NCI-H2081 (cell line): Measurements from ENCODE around the gene LRRC42.

ENCODE experiments used
- DNase-seq, 2 experiments: peaks; one replicate each; lab custom pipeline; 2025; lab: John Stamatoyannopoulos, UW

Gene LRRC42

DNA sequence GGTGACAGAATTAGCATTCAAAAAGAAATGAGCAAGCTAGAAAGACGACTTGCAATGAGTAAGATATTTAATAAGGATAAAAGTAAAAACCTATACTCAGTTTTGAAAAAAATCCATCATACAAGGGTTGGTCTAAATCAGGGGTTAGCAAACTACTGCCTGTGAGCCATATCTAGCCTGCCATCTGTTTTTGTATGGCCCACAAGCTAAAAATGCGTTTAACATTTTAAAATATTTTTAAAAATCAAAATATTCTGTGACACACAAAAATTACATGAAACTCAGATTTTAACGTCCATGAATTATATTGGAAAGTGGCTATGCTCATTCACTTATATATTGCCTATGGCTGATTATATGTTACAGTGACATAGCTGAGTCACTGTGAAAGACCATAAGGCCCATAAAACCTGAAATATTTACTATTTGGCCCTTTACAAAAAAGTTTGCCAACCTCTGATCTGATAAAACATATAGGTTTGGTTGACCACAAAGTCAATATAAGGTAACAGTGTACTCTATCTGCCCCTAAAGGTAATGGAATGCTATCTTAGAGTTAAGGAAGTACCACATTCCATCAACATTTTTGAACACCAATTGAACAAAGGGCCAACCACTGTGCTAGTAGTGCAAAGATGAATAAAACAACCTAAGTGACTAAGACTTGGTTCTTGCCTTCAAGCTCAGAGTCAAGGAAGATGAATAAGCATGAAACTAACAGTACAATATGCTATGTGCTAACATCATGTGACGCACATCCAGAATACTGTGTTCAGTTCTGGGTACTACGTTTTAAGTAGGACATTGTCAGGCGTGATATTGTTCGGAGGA lies 3.8 kb upstream of the LRRC42 start:
- DNase-seq = no peak

DNA sequence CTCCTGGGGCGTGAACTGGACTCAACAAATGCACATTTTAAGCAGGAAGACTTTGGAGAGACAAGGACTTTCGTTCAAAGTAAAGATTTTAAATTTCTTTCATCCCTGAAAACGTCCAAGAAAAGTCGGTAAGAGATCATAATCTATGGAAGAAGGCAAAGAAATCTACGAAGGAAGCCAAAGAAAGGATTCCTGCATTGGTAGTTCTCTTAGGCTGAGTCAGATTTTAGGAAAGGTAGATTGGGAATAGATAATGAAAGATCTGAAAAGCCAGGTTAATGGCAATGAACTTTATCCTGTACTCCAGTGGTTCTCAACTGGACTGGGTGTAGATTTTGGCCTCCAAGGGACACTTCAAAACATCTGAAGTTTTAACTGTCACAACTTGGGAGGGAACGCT lies 3.1 kb upstream of the LRRC42 start:
- DNase-seq = no peak

DNA sequence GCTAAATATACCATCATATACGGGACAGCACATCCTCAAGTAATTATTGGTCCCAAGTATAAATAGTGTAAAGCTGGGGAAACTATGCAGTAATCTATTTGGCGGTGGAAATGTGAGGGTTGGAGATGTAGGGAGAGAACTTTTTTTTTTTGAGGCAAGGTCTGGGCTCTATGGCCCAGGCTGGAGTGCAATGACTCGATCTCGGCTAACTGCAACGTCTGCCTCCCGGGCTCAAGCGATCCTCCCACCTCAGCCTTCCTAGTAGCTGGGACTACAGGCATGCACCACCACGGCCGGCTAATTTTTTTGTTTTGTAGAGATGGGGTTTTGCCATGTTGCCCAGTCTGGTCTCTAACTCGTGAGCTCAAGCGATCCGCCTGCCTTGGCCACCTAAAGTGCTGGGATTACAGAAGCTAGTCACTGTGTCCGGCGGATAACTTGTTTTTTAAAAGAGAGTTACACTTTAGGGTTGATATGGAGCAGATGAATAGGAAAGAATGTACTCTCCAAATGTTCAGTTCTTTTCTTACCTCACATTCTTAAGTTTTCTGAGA lies 2.6 kb upstream of the LRRC42 start:
- no peak for DNase-seq

DNA sequence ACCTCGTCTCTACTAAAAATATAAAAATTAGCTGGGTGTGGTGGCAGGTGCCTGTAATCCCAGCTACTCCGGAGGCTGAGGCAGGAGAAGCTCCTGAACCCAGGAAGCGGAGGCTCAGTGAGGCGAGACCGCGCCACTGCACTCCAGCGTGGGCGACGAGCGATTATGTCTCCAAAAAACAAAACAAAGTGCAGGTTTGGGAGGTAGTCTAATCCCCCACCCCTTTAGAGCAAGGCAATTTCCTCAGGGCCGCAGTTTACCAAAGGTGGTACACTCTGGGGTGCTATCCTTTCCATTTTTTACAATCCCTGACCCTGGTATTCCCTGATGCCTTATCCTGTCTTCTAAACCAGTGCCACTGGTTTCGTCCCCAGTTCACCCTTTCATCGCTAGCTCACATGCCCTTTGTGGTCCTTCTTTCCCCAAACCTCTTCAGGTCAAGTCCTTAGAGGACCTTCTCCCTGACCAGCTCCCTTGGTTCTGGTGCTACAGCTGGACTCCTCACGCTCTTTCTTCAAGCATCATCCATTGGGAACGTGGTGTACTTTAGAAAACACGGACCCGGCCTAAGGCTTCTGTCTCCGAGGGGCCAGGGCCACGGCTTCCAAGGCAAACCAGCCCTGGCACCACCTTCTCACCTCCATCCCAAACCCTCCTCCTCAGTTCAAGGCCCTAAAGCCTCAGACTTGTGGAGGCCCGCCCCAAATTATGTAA lies 1.5 kb upstream of the LRRC42 start:
- no peak for DNase-seq

DNA sequence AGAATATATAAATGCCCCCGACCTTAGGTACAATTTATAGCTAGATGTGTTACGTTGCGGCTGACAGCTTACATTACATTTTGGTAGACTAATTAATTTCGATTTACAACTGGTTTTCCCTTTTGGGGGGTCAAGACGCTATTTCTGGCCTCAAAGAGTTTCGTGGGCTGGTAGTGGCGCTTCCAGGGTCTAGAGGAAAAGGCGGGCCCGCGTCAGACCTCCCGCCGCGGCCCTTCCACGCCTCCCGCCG lies 1.0 kb upstream of the LRRC42 start:
- DNase-seq = no peak

DNA sequence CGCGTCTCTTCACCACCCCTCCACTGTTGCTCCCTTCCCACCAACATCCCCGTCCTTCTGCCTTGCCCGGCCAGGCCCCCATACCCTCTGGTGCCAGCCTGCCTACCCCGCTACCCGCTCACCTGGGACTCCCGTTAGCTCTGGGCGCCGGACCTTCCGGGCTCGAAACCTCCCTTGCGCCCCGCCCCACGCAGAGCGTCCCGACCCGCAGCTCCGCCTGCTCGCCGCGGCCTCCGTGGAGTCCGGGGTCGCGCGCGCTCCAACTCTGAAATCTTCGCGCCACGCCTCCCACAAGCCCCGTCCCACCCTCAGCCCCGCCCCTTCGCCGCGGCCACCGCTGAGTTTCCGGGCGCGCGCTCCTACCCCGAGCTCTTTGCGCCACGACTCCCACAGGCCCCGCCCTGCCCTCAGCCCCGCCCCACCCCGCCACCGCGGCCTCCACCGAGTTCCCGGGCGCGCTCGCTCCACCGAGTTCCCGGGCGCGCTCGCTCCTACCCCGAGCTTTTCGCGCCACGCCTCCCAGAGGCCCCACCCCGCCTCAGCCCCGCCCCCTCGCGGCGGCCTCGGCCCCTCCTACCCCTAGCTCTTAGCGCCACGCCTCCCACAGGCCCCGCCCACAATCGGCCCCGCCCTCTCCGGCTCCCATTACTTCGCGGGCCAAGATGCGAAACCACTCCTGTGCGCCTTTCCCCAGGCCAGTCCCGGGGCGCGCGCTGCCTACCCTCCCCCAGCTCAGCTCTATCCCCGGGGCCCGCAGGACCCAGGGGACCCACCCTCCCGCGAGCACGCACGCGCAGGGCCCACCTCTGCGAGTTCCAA lies 508 bp upstream of the LRRC42 start, which contains the start of gene IFT25:
Gene IFT25 (minus strand): TSS at position 267 of the 819 bp plus-strand sequence. CDS start 5,617 bp downstream, outside the sequence.
- peak; percentile 88 to 93 for DNase-seq

DNA sequence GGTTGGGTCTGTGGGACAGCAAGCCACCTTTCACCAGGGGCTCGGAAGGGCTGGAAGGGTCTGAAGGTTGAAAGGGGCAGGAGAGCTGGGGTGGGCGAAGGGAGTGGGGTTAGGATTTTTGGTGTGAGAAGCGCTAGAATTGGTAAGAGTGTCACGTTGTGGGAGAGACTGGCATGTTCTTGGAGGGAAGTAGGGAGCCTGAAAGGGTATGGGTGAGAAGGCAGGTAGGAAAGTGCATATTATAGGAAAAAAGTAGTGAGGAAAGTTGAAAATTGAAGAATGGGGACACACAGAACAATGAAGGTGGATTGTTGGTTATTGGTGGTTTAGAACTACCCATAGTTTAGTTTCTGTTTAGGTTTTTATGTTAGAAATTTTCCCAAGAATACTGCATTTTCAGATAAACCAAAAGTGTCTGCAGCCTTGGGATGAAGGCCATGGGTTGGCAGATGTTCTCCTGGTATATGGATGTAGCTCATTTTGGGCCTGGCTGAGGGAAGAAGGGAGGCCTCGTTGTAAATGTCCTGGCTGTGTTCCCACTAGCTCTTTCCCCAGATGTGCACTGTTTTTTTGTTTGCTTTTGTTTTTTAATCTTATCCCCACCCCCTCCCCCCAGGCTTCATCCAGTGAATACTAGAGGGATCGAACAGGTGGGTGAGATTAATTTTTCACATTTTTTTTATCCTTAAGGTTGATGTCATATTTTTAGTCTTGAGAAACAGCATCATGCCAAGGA lies 1.2 kb downstream of the LRRC42 start:
- no peak for DNase-seq

DNA sequence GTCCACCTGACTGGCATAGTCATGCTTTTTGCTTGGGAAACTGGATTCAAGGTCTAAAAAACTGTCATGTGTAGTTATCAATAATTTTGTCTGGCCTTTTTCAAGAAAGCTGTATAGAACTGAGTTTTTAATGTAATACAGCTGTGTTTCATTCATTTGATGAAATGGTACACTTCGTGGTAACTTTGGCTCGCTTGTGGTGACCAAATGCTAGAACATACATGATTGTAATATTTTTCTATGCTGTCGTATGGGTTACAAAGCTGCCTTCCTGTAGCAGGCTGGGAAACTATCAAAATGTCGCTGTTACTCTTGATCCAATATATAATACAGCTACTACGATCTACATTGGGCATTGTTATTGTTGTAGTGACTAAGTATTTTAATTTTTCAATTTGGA lies 2.1 kb downstream of the LRRC42 start:
- DNase-seq = no peak

DNA sequence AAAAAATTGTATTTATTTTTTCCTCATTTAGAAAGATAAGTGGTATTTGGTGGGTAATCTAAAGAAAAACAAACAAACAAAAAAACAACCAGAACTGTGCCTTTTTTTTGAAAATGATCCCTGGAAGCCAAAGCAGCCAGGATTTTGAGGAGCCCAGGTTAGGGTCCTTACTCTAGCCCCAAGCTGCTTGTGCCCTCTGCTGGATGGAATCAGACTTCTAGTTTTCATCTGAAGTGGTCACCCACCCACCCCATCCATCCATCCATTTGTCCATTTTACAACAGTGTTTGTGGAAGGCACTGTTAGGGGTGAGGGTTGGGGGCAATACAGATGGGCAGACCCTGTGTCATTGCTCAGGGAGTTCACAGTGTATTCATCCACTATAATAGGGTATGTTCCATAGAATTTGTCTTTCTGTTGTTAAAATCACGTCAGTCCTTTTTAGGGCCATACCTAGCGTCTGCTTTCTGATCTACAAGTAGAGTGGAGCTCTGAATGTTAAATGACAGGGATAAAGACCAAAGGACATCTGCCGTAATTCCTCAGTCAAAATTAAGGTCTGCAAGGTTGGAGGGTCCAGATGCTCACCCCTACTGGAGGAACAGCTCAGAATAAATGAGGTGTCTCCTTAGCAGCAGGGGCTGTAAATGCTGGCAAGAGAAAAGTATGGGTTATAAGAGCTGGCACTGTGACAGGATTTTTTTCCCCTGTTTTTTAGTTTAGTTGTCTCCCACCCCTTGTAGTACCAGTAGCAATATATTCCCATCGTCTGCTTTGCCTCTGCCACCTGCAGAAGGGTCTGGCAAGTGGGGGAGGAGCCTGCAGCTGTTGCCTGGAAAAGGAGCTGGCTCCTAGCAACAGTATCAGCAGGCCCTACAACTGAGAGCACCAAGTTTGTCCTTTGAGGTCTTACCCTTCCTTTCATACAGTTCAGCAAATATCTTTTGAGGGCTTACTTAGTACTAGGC lies 3.2 kb downstream of the LRRC42 start:
- DNase-seq = peak; percentile 43 to 54

DNA sequence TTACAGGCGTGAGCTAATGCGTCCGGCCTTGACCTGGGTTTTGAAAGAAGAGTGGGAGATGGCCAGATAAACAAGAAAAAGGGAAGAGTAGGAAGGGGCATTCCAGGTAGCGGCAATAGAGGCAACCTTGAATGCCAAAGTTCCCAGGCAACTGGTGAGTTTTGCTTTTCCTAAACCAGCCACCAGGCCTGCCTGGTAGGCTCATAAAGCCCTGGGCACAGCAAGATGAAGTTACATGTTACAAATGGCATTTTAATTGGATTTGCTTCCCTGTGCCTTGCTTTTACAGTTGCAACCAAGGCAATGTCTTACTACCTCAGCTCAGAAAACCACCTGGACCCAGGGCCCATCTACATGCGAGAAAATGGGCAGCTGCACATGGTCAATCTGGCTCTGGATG lies 5.5 kb downstream of the LRRC42 start:
- DNase-seq = no peak

DNA sequence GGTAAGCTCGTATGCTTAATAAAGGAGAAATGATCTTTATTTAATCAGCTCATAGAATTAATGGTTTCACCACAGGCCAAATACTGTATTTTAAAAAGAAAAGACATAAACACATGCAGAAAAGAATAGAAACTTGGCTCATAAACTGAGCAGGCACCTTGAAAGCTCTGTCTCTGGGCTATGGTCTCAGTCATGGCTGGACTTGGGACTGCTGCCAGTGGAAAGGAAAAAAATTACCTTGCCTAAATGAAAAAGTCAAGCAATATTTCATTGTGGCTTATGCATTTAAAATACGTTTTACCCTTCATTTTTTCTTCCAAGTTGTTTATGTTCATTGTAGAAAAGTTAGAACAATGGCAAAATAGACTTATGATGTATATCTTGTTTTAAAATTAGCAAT lies 8.0 kb downstream of the LRRC42 start:
- DNase-seq = no peak

DNA sequence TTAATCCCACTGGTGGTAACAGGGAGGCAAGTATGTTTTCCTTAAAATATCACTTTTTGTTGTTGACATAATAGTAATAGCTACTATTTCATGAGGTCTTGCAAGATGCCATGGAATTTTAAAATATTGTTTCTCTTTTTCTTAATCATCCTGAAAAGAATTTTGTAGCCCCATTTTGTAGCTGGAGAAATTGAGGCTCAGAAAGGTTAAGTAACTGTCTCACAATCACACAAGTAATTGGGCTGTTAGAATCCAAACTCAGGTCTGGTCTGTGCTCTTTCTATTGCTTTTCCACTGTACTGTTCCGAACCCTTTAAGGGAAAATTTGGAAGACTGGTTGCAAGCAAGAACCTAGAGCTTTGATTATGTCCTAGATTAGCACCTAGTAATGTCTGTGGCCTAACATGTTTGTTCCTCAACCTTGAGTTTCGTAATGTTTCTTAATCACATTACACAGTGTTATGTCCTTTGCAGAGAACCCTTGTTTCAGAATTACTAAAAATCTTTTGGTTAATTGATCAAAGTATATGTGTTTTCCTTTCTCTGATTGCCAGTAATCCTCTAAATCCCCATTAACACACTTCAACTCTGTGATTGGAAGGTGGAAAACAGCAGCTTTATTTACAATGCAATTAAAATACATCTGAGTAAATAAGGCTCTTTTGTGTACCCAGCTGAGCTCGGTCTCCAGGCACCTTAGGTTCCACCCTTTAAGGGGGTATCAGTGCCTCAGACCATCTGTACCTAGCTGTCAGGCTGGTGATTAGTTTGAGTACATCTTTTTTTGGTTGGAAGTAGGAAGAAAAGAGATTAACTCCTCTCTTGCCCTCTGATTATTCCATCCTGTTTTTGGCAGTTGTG lies 10.4 kb downstream of the LRRC42 start:
- peak; percentile 76 to 89 for DNase-seq

DNA sequence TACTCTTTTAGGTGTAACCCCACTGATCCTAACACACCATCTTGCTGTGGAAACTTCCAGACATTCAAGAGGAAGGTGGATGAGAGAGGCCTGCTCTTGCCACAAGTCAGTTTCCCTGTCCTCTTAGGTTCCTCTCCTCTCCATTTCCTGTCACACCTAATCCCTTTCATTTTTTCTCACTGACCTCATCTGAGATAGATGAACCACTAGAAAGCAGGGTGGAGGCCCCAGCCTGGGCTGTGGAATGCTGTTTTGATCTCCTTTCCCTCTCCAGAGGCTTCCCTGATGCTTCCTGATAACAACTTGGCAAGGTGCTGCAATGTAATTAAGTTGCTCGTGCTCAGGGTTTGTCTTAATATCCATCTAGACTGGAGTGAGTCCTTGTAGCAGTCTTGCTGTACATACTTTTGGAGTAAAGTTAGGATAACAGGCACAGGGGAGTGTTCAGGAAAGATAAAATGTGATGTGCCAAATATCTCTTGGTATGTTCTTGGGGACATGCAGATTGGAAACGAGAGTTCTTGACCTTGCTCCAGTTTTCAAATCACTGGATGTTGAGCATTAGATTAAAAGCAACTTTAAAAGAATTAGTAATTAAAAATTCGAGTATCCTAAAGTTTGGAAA lies 11.2 kb downstream of the LRRC42 start:
- peak in 1 of 2 experiments; percentile 46 for DNase-seq

DNA sequence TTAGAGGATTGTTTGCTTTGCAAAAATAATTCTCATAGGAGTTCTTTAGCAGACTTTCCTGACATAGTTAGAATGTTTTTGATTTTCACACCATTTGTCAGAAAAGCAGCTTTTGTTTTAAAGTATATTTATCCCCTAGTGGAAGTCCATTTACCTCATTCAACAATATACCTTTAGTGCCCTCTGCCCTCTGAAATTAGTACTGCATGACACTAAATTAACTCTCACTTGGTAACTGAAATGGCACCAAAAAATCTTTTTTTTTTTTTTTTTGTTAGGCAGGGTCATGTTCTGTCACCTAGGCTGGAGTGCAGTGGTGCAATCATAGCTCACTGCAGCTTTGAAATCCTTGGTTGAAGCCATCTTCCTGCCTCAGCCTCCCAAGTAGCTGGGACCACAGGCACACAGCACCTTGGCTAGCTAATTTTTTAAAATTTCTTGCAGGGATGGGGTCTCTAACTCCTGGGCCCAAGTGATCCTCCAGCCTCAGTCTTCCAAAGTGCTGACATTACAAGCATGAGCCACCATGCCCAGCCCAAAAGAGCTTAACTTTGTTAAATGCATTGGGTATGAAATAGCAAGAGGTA lies 13.6 kb downstream of the LRRC42 start:
- peak in 1 of 2 experiments; percentile 15 for DNase-seq

DNA sequence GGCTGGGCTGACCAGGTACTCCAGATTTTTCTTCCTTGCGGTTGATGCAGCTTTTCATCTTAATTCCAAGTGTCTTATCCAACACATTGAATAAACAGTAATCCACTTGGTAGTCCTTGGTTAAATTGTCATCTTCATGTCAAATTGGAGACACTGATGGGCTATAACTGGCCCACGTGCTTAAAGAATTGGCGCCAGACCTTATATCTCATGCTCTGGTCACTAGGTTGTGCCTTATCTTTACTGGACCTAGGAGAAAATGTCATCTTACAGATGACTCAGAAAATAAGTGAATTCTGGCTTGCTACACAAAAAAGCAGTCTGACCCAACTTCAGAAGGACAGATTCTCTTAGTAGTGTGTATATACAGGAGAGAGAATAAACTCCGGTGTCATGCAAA lies 16.2 kb downstream of the LRRC42 start:
- DNase-seq = no peak

DNA sequence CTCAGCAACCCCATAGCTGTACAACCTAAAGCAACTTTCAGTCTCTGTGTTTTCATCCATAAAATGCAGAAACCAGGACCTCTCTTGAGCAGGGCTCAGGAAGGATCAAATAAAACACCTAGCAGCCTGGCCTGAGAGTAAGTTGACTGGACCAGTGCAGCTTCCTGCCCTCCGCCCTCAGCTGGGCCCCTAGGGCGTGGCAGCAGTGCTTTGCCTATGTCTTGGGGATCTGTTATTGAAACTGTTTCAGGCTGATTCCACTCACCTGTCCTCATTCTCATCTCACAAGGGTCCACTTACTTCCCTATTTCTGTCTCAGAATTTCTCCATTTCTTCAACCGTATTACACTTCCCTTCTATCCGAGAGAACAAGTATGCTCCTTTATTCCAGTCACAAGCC lies 17.3 kb downstream of the LRRC42 start:
- DNase-seq = no peak

DNA sequence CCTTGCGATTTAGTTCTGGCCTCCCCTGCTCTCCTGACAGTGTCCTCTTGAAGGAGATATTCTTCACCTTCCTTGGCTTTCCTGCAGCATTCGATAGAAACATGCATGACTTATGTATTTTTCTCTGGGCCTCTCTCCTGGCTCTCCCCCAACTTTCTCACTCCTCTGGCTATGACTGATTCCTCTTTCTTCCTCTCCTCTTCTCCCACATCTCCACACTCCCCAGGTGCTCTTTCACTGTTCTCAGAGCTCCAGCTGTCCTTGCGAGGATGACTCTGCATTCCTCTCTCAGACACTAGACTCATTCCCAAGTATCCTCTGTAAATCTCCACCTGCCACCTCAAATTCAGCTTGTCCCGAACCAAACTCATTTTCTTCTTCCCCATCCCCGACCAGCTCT lies 18.0 kb downstream of the LRRC42 start:
- no peak for DNase-seq

DNA sequence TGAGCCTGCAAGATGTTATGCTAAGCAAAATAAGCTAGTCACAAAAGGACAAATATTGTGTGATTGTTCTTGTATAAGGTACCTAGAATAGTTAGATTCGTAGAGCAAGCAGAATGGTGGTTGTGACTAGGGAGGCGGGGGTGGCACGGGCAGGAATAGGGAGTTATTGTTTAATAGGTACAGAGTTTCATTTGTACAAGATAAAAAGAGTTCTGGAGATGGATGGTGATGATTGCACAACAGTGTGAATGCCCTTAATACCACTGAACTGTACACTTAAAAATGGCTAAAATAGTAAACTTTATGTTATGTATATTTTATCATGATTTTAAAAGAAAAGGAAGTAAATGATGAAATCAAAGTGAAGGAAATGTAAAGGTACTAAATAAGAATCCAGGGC lies 20.6 kb downstream of the LRRC42 start:
- DNase-seq = no peak
